22Rv1 (cell line): Measurements from ENCODE around the gene IFT52.

Experiments
- CTCF ChIP-seq: fragments of 450-650 bp; IDR thresholded peaks from 2 replicates; pipeline ENCODE4 v1.5.1; 2017; ENCODE audit warnings: mild to moderate bottlenecking
- ZFX ChIP-seq: fragments of 450-650 bp; IDR thresholded peaks from 2 replicates; pipeline ENCODE4 v1.6.1; 2017; ENCODE audit warnings: antibody characterized with exemption, borderline replicate concordance

DNA sequence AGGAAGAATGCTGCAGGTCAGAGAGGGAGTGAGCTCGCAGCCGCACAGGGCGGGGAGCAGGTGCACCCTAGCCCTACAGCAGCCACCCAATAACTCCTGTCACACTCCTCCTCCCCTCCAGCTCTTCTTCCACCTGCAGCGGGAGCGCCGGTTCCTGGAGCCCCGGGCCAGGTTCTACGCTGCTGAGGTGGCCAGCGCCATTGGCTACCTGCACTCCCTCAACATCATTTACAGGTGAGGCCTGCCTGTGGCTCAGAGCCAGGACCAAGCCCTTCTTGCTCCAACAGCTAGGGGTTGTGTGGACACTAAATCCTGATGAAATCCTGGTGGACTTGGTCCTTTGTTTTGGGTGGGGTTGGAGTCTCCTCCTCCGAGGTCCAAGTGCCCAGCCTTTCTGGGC, 20.2 kb upstream of the IFT52 start:
- TF ChIP-seq CTCF: no peak
- no peak for TF ChIP-seq ZFX
